GM21390 (cell line): ENCODE measurements around the gene LEKR1.
"Not testable (repeated sequence)": the region's sequence is repeated elsewhere in the genome, so short reads cannot be mapped to it uniquely, and the experiment has no call there.

Experiments
- ATAC-seq: cut with Tn5 transposase; IDR thresholded peaks from one replicate; pipeline ENCODE4 v1.9.1; 2021; ENCODE audit not compliant: unreplicated experiment

LEKR1 gene

DNA sequence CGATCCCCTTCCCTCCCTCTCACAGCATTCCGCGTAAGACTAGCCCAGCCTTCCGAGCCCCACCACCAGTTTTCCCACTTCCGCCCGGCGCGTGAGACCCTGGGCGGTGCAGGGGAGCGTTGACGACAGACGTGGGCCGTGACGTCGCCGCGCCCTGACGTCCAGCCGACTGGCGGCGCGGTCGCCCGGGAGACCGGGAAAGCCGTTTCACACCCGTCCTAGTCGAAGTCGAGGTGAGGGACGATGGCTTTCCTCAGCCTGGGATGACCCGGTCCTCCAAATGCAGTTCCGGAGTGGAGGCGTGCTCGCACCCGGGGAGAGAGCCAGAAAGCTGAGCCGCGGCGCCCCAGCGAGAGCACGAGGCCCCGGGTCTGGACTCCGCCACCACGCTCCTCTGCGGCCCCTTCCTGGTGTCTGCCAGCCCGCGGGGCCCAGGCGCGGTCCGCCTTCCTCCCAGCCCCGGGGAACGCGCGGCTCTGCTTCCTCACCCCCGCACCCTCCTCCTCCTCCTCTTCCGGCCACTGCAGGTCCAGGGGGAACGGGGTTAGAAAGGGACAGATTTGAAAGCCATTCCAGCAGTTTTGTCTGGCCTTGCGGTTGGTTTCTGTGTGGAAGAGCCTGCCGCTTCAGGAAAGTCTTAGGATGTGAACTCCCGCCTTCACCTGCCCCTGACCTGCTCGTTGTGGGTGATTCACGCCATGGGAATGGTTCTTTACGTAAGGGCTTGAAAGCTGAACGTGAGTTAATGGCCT, at the start of gene LEKR1:
Gene LEKR1 (plus strand): TSS at position 210 of the 752 bp plus-strand sequence. CDS start 2,977 bp downstream, outside the sequence.
- ATAC-seq, result peak; percentile 90

DNA sequence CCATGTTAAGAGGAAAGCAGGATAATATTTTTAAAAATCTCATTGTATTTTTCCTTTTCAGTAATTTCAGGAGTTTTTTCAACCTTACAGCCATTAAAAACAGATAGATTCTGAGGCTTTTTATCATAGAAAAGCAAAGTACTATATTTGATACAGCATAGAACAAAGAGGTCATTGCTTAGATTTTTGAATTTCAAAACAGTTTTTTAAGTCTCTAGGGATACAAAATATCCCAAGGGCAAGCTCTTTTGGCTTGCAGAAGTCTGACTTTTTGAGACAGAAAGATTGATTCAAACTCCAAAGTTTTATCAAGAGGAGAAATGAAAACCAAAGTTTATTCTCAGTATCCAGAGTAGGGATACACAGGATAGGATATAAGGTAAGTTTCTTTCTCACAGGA, 49.3 kb upstream of the LEKR1 start:
- no peak for ATAC-seq

DNA sequence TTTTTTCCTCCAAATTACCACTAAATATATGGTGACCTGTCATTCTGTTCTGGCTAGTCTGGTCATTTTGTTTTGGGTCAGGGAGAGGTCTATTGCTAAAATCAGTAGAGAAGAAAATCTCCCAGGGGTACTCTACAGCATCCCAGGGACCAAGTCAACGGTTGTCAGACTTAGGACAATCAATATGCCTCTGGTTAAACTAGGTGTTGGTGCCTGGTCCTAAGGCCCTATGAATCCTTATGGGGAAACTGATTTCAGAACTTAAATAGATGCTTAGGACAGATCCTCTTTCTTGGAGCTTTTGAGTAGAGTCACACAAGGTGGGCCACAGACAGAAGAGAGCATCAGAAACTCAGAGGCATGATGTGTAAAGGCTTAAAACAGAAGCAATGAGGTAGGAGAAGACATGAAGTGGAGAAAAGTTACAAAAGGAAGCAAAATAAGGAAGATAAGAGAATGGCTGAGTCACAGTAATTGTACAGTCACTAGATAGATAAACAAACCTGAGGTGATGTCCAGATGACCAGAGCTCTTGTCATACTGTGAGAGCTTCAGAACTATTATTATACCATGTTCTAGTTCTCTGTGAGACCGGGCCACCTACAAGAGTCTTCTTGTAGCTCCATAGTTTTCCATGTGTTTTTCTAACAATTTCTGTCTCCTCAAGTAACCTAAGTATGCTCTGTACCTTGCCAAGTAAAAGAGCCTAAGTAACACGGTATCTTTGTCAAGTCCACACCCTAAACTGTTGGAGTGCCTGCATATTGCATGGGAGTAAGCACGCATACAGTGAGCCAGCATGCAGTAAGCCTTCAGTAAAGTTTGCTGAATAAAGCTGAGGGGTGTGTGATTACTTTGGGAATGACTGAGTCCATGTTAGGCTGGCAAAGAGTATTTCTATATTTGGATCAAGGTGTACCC, 44.6 kb upstream of the LEKR1 start:
- no peak for ATAC-seq

DNA sequence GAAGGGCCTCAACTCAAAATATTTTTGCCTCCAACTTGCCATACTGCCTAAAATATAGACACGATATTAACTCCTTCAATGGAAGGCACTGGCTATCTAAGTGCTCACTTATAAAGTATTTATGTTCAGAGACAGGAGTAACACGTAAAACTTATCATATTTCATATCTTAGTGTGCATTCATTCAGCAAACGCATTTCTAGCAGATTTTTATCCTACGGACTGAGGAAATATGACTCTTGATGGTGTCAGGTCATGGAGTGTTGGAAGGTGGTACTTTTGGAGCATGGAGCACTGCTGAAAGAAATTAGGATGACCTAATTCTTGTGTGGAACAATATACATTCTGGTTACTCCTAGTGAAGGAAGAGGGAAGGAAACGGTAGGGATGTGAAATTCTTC, 43.8 kb upstream of the LEKR1 start:
- no peak for ATAC-seq

DNA sequence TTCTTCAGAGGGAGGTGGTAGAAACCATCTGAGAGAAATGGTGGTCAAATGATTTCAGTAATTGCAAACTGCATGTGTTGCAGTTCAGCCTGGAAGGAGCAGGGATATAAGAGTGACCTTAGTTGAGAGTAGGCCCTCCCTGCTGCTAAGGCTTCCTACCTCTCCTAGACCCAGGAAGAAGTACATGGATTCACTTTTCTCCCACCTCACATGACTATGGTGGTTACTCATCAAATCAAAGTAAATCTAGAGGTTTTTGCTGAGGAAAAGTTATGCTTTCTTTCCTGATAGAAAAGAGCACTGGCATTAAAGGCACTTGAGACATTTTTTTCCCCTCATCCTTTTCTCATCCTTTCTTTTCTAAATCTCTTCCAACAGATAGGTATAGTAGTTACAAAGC, 43.2 kb upstream of the LEKR1 start:
- no peak for ATAC-seq

DNA sequence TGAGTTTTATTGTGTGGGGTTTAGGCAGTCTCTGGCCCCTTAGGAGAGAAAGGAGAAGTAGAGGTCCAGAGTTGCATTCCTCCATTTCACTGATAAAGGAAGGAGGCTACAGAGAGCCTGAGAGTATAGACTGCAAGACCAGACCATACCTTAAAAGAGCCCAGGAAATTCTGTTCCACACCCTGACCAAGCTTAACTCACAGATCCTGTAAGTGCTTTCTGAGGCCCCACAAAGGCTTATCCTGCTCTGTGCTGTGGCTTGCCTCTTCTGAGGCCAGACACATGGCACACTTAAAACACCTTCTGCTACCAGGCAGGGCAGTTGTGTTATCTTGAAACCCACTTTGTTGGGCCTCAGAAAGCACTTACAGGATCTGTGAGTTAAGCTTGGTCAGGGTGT, 39.2 kb upstream of the LEKR1 start:
- ATAC-seq, result no peak

DNA sequence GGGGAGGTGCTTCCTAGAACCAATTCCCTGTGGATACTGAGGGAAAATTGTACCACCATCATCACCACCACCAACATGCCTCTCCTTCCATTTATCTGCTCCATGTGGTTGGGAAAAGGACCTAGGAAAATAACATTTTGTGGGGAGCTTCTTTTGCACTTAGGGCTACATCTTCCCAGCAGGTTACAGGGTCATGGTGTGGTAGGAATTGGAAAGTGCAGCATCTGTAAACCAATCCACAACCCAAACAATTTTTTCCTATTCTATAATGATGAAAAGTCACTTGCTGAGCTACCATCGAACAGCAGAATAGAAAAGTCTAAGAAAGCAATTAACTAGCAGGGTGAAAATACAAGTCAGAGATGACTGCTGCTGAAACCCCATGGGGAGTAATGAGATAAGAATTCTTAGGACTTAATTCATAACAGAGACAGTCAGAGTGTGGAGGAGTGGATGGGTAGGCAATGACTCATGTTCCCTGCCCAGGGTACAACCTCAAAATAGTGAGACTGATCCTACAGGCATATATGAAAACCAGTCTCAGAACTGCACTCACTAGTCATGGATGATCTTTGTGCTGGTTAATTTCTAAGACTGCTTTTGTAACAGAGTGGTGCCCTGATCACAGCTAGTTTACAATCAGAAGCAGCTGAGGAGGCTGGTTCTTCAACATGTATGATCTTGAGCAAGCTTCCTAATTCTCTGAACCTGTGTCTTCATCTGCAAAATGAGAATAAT, 38.1 kb upstream of the LEKR1 start:
- ATAC-seq, result peak; percentile 82

DNA sequence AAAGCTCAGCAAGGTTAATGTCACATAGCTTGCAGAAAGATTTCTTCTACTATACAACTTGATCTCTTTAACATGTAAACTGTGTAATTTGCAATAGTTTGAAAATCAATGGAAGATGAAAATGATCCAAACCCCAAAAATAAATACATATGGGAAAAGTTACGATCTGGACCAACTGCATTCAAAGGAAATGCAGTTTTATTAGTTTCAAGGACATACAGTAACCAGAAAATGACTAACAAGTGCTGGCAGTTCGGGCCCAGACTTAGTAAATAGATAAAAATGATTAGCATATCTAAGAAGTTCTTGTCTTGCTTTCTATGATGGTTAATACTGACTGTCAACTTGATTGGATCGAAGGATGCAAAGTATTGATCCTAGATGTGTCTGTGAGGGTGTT, 37.3 kb upstream of the LEKR1 start:
- no peak for ATAC-seq

DNA sequence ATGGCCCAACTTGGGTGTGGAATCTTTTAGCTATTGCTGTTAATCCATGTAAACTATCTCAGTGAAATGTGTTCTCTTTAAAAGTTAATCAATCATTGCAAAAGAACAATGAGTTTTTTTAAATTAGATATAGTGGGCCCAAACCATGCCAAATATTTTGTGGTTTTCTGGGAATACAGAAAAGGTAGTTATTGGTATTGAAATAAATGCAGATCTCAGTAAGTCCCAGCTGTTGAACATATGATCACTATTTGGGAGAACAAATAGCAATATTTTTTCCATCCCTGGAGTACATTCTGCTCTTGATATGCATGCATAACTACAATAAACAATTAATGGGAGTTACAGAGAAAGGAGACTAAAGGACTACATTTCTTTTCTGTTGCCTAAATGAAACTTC, 36.0 kb upstream of the LEKR1 start:
- ATAC-seq, result no peak

DNA sequence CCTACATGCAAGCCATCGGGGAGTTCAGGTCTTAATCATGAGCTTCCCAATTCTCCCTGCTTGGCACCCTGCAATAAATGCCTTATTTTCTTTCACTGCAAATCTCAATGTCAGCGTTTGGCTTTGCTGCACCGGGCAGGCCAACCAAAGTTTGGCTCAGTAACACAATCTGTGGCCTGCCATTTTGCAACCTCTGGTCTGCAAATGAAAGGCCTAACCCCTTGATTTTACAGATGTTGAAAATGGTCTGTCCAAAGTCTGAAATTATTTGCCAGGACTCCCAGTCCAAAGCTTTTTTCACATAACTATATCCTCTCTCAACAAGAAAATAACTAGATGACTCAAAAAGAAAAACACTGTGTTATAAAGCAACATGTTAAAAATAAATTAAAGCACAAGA, 34.0 kb upstream of the LEKR1 start:
- ATAC-seq, result no peak

DNA sequence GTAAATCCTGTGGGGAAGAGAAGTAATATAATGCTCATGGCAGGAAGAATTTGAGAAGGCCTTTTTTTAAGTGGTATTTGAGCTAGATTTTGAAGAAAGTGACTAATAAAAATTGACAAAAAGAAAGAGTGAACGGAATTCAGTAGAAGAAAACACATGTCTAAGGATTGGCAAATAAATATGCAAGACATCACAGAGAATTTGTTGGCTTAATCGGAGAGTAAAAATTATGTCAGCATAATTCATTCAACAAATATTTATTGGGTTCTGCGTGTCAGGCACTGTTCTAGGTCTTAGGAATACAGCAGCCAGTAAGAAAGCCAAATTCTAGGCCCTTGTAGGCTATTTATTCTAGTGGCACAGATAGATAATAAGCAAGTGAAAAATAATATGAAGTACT, 33.6 kb upstream of the LEKR1 start:
- no peak for ATAC-seq

DNA sequence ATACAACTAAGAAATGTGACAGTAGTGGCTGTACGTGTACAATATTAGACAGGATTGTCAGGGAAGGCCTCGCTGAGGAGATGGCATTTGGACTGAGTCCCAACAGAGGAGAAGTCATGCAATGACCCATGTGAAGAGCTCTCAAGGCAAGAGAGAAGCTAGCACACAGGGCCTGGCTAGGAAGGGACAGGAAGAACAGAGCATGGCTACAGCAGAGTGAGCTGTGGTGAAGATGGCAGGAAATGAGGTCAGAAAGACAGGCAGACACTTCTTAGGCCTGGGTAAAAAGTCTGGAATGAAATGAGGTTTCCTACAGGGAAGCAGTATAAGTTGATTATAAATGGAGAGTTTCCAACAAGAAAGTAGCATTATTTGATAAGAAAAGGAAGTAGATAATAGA, 33.2 kb upstream of the LEKR1 start:
- no peak for ATAC-seq

DNA sequence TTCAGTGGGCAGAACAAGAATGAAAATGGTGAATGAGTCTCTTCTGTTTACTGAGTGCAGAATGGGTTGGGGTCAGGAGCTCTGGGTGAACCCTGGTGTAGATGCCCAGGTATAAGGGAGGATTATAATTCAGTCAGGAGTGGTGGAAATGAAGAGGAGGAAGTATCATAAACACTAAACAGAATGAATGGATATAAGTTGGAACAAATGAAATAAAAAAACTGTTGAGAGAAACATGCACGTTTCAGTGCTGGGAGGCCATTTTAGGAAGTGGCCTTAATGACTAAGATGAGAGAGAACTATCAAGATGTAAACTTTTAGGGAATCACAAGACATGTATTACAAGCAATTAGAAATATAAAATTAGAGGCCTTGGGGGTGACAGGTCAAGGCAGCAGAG, 32.8 kb upstream of the LEKR1 start:
- no peak for ATAC-seq

DNA sequence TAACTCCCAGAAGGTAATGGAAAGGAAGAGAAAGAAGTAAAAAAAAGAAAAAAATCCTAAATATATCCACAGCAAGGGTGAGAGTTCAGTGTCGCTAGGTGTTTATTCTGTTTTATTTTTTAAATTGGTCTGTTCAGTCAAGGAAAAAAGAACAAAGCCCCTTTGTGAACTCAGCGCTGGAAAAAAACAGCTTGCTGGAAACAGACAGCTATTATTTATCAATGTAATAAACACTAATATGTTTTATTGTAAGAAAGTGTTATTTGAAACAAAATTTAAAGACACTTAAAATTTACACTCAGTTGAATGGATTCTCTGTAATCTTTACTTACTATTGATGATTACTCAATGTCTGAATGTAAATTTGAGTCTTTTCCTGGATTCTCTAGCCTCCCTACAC, 32.3 kb upstream of the LEKR1 start:
- ATAC-seq, result no peak

DNA sequence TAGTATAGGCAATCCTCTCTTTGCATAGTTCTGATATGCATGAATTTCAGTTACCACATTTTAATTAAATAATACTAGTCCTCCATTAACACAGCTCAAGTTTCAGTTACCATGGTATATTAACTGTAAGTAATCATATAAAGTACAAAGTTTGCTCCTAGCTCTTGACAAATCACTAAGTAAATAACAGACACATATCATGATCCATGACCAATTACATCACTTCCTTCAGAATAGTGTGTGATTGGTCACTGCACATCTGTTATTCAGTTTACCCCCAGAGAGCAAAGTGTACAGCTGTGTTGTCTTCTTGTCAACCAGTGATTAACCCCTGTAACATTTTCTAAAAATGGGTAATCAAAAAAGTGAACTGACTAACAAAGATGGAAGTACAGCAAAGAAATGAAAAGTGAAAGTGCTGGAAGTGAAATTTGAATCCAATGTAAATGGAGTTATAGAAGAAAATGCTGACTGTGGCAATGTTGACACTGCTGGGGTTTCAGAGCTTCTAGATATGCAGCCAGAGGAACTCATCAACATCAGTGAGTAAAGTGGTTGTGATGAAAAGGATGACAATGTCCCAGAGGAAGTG, 30.2 kb upstream of the LEKR1 start:
- ATAC-seq, result no peak

DNA sequence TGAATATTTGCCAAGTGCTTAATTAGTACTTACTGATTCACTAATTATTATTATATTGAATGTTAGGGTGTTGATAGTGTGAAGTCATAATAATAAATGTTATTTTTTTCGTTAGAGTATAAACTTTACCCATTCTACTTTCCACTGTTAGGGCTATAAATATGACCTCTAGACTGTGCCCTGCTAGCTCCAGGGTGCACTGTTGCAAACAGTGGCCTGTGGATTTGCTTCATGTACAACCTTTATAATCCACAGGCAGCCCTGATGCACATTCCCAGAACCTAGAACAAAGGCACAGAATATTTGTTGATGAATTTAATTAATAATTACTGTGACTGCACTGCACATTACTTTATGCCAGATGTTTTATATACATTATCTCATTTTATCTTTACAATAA, 28.8 kb upstream of the LEKR1 start:
- no peak for ATAC-seq

DNA sequence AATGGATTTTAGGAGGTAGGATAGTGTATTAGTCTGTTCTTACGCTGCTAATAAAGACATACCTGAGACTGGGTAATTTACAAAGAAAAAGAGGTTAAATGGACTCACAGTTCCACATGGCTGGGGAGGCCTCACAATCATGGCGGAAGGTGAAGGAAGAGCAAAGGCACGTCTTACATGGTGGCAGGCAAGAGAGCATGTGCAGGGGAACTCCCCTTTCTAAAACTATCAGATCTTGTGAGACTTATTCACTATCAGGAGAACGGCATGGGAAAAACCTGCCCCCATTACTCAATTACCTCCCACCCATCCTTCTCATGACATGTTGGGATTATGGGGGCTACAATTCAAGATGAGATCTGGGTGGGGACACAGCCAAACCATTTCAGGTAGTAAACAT, 25.9 kb upstream of the LEKR1 start:
- not testable (repeated sequence) for ATAC-seq

DNA sequence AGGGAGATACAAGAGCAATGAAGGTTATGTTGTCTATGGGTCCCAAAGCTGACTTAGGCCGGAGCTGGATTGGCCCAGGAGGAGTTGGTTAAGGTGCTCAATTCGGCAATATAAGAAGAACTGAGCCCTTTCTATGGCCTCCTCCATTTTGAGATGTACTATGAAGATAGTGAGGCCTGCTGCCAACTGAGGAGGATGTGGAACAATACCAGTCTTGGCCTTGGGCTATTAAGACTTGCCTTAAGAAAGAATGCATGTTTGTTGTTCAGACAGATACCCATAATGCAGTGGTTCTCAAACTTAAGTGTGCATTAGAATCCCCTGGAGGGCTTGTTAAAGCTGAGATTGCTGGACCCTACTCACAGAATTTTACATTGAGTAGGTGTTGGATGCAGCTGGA, 24.4 kb upstream of the LEKR1 start:
- ATAC-seq, result no peak

DNA sequence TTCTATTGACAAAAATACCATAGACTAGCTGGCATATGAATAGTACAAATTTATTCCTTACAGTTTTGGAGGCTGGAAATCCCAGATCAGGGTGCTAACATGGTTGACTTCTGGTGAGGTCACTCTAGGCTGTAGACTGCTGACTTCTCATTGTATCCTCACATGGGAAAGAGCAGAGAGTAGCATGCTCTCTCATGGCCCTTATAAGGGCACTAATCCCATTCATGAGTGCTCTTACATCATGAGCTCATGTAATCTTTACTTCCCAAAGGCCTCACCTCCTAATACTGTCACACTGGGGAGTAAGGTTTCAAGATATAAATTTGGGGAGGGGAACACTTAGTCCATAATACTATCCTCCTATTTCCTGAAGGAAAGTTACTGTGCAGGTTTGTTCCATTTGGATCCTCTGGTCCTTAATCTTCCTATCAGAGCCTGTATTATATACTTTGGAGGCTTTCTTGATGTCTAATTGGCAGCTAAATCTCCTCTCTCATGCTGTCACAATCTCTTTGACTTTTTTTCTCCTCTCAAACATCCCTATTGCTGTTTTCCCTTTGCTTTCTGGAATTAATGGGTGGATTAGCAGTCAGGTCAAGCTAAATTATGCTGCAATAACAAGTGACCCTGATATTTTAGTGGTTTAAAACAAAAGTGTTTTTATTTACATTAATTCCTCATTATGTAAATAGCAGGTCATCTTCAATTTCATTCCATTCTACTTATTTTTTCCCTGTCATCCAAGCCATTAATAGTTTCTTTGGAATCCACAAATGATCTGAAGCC, 23.1 kb upstream of the LEKR1 start:
- no peak for ATAC-seq

DNA sequence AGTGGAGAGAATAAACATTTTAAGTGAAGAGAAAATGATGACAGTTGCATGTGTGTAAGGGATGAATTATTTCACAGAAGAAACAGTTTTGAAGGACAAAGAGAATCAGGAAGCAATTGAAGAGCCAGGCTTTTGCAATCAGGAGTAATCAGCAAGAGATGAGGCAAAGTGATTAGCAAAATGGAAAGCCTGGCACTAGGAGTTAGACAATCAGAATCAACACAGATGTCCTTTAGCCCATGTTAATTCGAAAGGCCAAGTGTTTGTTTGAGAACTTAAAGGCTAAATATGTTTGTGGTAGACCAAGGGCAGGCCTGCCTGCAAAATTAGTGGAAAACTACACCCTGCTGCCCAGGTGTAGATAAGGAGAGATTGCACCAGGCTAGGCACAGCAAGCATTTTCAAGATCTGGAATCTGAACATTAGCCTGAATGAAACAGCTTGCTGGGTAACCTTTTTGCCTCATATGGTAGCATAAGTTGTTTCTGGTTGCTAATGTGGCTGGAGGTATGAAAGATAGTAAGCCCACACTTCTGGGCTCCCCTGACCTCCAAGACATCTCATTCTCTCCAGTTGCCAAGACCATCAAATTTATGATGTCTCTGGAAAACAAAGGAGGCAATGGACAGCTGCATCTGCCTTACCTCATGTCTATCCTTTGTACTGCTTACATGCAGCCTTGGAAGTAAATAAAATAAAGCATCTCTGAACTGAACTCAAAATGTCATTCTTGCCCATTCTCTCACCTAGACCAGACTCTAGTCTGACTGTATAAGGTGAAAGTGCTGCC, 22.0 kb upstream of the LEKR1 start:
- no peak for ATAC-seq
